Stimulated activated CD8-positive, alpha-beta memory T cell treated with anti-CD3 and anti-CD28 coated beads, Interleukin-15, amount 100 ng/mL, for 1 hour (primary cell): ENCODE measurements around the gene RALGDS.
"Not testable (repeated sequence)": the region's sequence is repeated elsewhere in the genome, so short reads cannot be mapped to it uniquely, and the experiment has no call there.

ENCODE experiments used
- DNase-seq: peaks from one replicate; pipeline ENCODE4 v3.0.0-alpha.2; 2020; ENCODE audit warnings: low read depth

Gene RALGDS

GRCh38 chr9:133106511-133107244, 14.4 kb downstream of the RALGDS start:
- no peak for DNase-seq

GRCh38 chr9:133105461-133105770, 15.6 kb downstream of the RALGDS start:
- no peak for DNase-seq

GRCh38 chr9:133104718-133105460, 16.2 kb downstream of the RALGDS start:
- no peak for DNase-seq

GRCh38 chr9:133103987-133104505, 17.0 kb downstream of the RALGDS start:
- no peak for DNase-seq

- no peak for DNase-seq
Observed at GRCh38 chr9:133103183-133103986, 17.7 kb downstream of the RALGDS start.

DNA sequence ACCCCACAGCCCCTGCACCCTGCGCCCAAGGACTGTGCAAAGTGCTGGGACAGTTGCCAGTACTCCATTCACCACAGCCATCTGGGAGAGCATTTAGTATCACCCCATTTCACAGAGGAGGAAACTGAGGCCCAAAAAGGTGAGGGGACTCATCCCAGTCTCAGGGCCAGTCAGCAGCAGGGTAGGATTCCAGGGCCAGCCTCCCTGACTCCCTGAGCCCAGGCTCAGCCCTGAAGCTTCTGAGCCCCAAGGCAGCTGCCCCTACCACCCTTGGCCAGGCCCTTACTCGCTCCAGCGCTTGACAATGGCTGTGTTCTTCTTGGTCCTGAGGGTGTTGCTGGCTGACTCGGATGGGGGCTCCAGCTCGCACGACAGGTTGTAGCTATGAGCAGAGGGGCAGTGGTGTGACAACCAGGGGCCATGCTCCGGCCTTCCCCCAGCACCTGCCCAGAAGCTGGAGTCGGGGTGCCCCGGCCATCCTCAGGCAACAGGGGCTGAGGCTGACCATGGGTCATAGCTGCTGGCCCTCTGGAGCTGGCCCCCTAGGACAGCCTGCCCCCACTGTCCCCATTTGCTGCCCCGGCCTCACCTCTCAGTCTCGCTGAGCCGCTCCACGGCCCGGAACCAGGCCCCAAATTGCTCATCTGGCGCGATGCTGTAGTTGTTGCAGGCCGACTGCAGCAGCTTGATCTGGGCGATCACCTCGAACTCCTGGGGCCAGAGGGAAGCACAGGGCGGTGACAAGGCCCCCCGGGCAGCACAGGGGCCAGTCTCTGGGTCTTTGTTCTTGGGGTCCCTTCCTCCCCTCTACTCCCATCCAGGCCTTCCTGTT, 18.6 kb downstream of the RALGDS start:
- DNase-seq: no peak

DNA sequence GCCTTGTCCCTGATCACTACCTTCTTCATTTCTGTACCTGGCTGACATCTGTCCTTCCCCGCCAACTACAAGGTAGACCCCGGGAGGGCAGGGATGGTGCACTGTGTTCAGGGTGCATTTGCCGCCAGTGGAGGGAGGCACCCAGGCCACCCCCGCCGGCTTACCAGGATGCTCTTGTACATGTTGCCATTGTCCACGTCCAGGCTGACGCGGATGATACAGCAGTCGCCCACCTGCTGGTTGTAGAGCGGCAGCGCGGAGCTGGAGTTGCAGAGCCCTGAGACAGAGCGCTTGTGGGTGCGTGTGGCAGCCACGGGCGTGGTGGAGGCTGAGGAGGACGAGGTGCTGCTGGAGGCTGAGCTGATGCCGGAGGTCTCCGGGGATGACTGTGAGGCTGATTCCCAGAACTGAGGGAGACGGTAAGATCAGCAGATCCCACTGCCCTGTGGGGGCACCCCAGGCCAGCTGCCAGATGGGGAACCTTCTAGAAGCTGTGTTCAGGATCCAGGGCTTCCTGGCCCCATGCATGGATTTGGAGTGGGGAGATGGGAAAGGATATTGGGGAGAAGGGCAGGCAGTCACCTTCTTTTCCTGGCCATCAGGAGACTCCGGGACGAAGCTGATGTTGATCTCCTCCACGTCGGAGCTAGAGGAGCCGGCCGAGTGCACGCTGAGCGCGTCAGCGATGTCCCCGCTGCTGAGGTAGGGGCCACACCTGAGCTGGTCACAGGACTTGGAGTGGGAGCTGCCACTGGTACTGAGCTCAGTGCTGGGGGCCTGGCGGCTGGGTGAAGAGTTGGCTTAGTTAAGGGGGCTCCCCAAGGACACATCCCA, 19.5 kb downstream of the RALGDS start:
- DNase-seq: no peak

GRCh38 chr9:133100506-133101355, 20.3 kb downstream of the RALGDS start:
- no peak for DNase-seq

DNA sequence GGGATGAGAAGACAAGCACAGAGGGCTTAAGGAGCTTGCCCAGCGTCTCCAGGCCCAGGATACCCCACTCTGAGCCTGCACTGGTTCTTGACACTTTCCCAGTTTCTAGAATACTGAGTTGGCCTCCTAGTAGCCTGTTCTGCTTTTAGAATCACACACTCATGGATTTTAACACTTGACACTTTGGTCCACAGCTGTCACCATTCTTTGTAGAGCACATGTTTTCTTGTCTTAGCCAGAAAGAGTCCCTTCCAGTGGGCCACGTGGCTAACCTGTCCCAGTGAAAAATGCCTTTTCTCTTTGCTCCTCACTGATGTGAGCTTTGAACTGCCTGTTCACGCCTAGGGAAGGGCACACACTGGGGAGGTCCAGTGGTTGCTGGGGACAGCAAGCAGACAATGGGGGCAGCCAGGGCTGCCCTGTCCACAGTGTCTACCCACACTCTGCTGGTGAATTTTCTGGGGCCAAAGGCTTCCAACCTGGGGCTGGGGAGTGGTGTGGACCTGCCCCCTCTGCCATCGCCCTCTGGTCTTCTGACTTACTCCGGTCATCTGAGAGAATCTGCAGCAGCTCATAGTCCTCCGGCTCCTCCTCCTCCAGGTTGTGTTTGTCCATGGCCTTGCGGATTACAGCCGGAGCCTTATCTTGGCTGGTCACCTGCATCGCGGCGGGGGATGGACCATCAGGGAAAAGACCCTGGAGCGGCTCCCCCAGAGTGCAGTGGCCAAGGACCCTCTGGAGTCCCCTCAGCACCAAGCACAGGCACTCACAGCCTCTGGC, 21.1 kb downstream of the RALGDS start:
- DNase-seq: no peak

DNA sequence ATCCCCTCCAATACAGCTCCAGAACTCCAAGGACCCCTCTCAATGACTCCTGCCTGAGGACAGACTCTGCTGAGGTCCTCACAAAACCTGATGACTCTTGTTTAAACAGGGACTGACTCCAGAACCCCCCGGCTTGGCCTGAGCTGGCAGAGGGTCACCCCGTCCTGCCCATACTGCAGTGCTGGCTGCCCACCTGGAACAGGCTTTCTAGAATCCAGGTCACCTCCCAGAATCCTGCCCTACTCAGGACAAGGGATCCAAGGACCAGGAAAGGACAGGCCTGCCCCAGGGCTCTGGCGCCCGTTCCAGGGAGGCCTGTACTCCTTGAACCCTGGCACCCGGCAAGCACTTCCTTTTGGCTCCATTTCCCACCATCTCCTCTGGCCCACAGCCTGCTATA, 22.2 kb downstream of the RALGDS start:
- DNase-seq: no peak

DNA sequence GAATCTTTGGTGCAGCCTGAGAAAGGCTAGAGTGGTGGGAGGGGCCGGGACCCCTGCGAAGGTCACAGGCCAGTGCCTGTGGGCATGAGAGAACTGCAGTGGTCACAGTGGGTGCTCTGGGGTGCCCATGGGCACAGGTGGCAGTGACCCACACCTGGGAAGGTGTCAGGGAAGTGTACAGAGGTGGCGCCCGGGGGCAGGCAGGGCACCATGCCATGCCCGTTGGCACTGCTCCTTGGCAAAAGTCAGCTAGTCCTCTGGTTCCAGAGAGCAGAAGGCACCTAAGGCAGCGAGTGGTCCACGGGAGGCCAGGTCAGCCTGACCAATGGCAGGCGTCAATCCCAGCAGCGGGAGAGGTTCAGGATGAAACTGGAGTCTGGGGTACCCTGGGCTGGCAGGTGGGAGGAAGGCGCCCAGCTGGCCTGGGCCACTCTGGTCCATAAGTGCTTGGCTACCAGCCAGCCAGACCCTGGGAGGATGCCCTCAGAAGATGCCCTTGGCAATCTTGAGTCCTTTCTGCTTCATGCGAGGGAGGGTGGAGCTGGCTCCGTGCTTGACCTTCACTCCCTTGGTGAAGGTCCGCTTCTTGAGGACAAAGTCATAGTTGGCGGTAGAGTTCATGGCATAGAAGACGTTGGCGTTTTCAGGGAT, 22.8 kb downstream of the RALGDS start:
- DNase-seq: no peak

DNA sequence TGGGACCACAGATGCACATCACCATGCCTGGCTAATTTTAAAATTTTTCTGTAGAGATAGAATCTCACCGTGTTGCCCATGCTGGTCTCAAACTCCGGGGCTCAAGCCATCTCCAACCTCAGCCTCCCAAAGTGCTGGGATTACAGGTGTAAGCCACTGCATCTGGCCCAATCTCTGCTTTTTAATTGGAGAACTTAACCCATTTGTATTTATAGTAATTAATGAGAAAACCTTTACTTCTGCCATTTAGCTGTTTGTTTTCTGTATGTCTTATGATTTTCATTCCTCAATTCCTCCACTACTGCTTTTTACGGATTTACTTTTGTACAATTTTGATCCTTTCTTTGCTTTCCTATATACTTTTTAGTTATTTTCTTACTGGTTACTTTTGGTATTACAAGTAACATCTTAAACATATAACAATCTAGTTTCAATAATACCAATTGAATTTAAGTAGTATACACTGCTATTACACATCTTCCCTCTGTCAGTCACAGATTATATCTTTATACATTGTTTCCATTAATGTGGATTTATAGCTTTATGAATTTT, 26.1 kb downstream of the RALGDS start:
- DNase-seq: no peak

DNA sequence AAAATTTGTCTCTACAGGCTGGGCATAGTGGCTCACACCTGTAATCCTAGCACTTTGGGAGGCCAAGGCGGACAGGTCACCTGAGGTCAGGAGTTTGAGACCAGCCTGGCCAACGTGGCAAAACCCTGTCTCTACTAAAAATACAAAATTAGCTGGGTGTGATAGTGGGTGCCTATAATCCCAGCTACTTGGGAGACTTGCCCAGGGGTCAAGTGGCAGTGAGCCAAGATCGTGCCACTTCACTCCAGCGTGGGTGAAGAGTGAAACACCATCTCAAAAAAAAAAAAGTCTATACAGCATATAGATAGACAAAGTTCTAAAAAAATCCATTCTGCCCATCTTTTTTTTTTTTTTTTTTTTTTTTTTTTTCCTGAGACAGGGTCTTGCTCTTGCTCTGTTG, 26.7 kb downstream of the RALGDS start:
- not testable (repeated sequence) for DNase-seq

DNA sequence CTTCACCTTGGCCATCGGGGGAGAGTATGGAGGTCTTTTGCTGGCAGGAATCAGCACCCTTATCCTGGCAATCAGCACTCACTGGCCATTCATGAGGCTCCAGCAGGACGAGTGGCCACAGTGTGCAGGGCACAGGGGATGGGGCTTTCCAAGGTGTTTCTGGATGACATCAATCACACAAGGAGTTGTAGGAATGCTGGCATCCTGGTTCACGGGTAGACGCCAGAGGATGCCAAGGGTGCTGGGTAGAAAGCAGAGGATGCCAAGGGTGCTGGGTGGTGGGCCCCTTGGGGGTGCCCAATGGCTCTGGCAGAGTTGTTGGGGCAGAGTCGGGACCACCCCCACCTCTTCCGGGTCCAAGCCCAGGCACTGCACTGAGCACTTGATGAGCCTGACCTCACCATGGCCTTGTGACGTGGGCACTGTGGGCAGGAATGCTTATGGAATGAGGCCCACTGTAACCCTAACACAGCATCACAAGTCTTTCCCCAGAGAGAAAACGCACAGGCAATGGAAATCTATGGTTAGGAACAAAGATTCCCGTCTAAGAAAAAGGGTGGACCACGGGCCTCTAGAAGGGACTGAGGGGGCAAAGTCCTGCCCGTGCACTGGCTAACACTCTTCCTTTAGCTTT, 30.2 kb downstream of the RALGDS start:
- DNase-seq: no peak

DNA sequence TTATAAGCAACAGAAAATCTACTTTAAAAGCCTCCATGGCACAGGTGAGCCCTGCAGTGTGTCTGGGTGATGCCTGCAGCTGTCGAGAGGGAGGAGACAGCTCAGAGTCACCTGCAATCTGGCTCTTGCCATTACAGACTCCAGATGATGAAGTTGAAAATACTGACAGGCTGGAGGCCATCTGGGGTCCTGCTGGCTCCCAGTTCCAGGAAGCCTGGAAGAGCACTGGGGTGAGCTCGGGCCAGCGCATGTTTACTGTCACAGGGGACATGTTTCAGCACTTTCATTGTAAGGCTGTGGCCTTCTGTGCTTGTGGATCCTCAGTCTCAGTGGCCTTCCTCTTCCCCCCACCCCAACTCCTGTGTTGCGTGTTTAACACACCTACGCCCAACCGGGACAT, 30.9 kb downstream of the RALGDS start:
- DNase-seq: no peak

GRCh38 chr9:133089271-133089671, 31.8 kb downstream of the RALGDS start:
- DNase-seq: no peak

GRCh38 chr9:133088756-133089155, 32.3 kb downstream of the RALGDS start:
- DNase-seq: no peak
